HCT116 (cell line): ENCODE data around the gene KRT7. TPM values are rescaled to one million over a fixed set of nuclear protein-coding genes. Genes with fewer than 3 reads are reported as not detected.
A peak's percentile ranks its signal among the peaks of the same experiment; 100 is the strongest.

Experiments used
- ATAC-seq: fragments of 200-7000 bp; cut with Tn5 transposase; 2 replicates; pipeline ENCODE4 v1.9.1; 2020; ENCODE audit warnings: mild to moderate bottlenecking, moderate library complexity
- BruUV-seq: library from RNA; stranded (reverse); fragments of 400-500 nt; replicated peaks from 2 replicates; lab custom pipeline; 2021; lab: Mats Ljungman, UMichigan
- CTCF ChIA-PET: fragments of 300-600 bp; sonication (Branson Sonifier 250); formaldehyde crosslinking; loops from one replicate; lab custom pipeline; 2021; ENCODE audit warnings: antibody characterized with exemption; lab: Charles Lee
- POLR2A ChIA-PET: fragments of 300-600, 350-600 bp; sonication (Branson Sonifier 250); formaldehyde crosslinking; loops from one replicate; lab custom pipeline; 2021; ENCODE audit warnings: antibody characterized with exemption; lab: Charles Lee
- RAD21 ChIA-PET, 2 experiments: fragments of 300-600 bp; sonication (Branson Sonifier 250); formaldehyde crosslinking; loops; one replicate each; lab custom pipeline; 2023; ENCODE audit warnings: low total read pairs in 2 of 2; ENCODE audit not compliant: uncharacterized antibody in 2 of 2, unreplicated experiment in 2 of 2, low non-redundant PET in 1 of 2; lab: Charles Lee
- DNase-seq: peaks from one replicate; pipeline ENCODE4 v3.0.0-alpha.2; 2010; ENCODE audit warnings: low read depth, low spot score
- H2AFZ ChIP-seq: fragments of 200-600 bp; shearing (Covaris generic), sonication (generic); 2 replicates; pipeline ENCODE4 v1.6.1; 2017; ENCODE audit warnings: low read depth, mixed run types, mixed read lengths, antibody characterized with exemption, low read length; ENCODE audit not compliant: poor library complexity, severe bottlenecking
- H3K27ac ChIP-seq: 2 replicates; pipeline ENCODE4 v1.5.1; 2012; ENCODE audit warnings: low read depth, low read length
- H3K27me3 ChIP-seq: fragments of 200-600 bp; sonication (generic); 2 replicates; pipeline ENCODE4 v1.6.1; 2016; ENCODE audit warnings: mixed run types, low read length, mixed read lengths; ENCODE audit not compliant: insufficient read depth
- H3K36me3 ChIP-seq, 2 experiments: fragments of 200-500 bp in 1 of 2; fragments of 200-600 bp in 1 of 2; sonication (Bioruptor generic) in 1 of 2; sonication (generic) in 1 of 2; 2 replicates each; pipeline versions ENCODE4 v1.5.1 to v1.6.1; 2014 to 2016; ENCODE audit warnings: low read length in 2 of 2, inconsistent platforms in 1 of 2, mixed read lengths in 1 of 2, mixed run types in 1 of 2; ENCODE audit not compliant: insufficient read depth in 2 of 2, control insufficient read depth in 1 of 2
- H3K4me1 ChIP-seq, 2 experiments: fragments of 200-600 bp in 1 of 2; sonication (generic) in 1 of 2; 2 replicates each; pipeline versions ENCODE4 v1.5.1 to v1.6.1; 2012 to 2017; ENCODE audit warnings: low read length in 2 of 2, inconsistent platforms in 1 of 2, mild to moderate bottlenecking in 1 of 2, mixed read lengths in 1 of 2, mixed run types in 1 of 2, moderate library complexity in 1 of 2; ENCODE audit not compliant: insufficient read depth in 2 of 2, control insufficient read depth in 1 of 2
- H3K4me2 ChIP-seq: fragments of 200-600 bp; sonication (generic); 2 replicates; pipeline ENCODE4 v1.6.1; 2017; ENCODE audit warnings: mixed run types, low read length, mixed read lengths
- H3K4me3 ChIP-seq, 2 experiments: fragments of 200-600 bp in 1 of 2; sonication (generic) in 1 of 2; replicated peaks in 1 of 2; 2 replicates each; pipeline ENCODE4 v1.5.1; 2011 to 2016; ENCODE audit warnings: low read length in 2 of 2, control low read depth in 1 of 2, low read depth in 1 of 2, mild to moderate bottlenecking in 1 of 2, mixed read lengths in 1 of 2, mixed run types in 1 of 2
- H3K79me2 ChIP-seq: fragments of 200-600 bp; sonication (generic); 2 replicates; pipeline ENCODE4 v1.6.1; 2017; ENCODE audit warnings: mild to moderate bottlenecking, mixed run types, low read length, moderate library complexity, mixed read lengths; ENCODE audit not compliant: insufficient read depth
- H3K9ac ChIP-seq: fragments of 200-600 bp; sonication (generic); 2 replicates; pipeline ENCODE4 v1.6.1; 2016; ENCODE audit warnings: low read length, mixed read lengths
- H3K9me2 ChIP-seq: fragments of 200-600 bp; sonication (generic), shearing (Covaris generic); 2 replicates; pipeline ENCODE4 v1.6.1; 2017; ENCODE audit warnings: mixed run types, mild to moderate bottlenecking, moderate library complexity; ENCODE audit not compliant: insufficient read depth
- H3K9me3 ChIP-seq, 2 experiments: fragments of 200-500 bp in 1 of 2; fragments of 200-600 bp in 1 of 2; sonication (Bioruptor generic) in 1 of 2; sonication (generic) in 1 of 2; 2 replicates each; pipeline ENCODE4 v1.6.1; 2014 to 2017; ENCODE audit warnings: low read length in 2 of 2, mixed read lengths in 2 of 2, inconsistent platforms in 1 of 2, low read depth in 1 of 2, mild to moderate bottlenecking in 1 of 2, mixed run types in 1 of 2, moderate library complexity in 1 of 2; ENCODE audit not compliant: control insufficient read depth in 1 of 2, insufficient read depth in 1 of 2
- H4K20me1 ChIP-seq: fragments of 200-600 bp; sonication (generic), shearing (Covaris generic); 2 replicates; pipeline ENCODE4 v1.6.1; 2017; ENCODE audit warnings: mixed run types, mild to moderate bottlenecking, moderate library complexity; ENCODE audit not compliant: insufficient read depth
- CBX3 ChIP-seq: IDR thresholded peaks from 2 replicates; pipeline ENCODE4 v1.6.1; 2012; ENCODE audit warnings: low read depth
- CEBPB ChIP-seq: IDR thresholded peaks from 2 replicates; pipeline ENCODE4 v1.6.1; 2012; ENCODE audit warnings: low read depth
- ELF1 ChIP-seq: IDR thresholded peaks from 2 replicates; pipeline ENCODE4 v1.6.1; 2012; ENCODE audit warnings: low read depth, borderline replicate concordance
- EZH2 ChIP-seq: fragments of 200-600 bp; sonication (generic); IDR thresholded peaks from 2 replicates; pipeline ENCODE4 v1.6.1; 2017; ENCODE audit warnings: antibody characterized with exemption, mixed run types
- POLR2A ChIP-seq: IDR thresholded peaks from 2 replicates; pipeline ENCODE4 v1.7.0; 2011; ENCODE audit warnings: borderline replicate concordance; ENCODE audit not compliant: insufficient read depth, insufficient read length; ENCODE audit errors: extremely low read depth
- RAD21 ChIP-seq: IDR thresholded peaks from 2 replicates; pipeline ENCODE4 v1.6.1; 2012; ENCODE audit warnings: low read depth, mild to moderate bottlenecking
- SIN3A ChIP-seq: IDR thresholded peaks from 2 replicates; pipeline ENCODE4 v1.6.1; 2012; ENCODE audit warnings: low read depth
- SP1 ChIP-seq: IDR thresholded peaks from 2 replicates; pipeline ENCODE4 v1.6.1; 2012; ENCODE audit warnings: low read depth
- SRF ChIP-seq: IDR thresholded peaks from 2 replicates; pipeline ENCODE4 v1.6.1; 2012; ENCODE audit warnings: low read depth
- YY1 ChIP-seq: IDR thresholded peaks from 2 replicates; pipeline ENCODE4 v1.6.1; 2011; ENCODE audit warnings: low read length, low read depth, moderate library complexity, mild to moderate bottlenecking; ENCODE audit not compliant: insufficient replicate concordance; ENCODE audit errors: extremely low read depth
- ZNF274 ChIP-seq: fragments of 200-500 bp; sonication (Bioruptor generic); IDR thresholded peaks from 2 replicates; pipeline ENCODE4 v1.6.1; 2014; ENCODE audit warnings: mild to moderate bottlenecking, low read depth, low read length, inconsistent platforms
- intact Hi-C: fragments of 100-400 bp; cut with micrococcal nuclease; formaldehyde crosslinking; loops from 2 replicates; pipeline ENCODE4 v1.10.0; 2022
- total RNA-seq: library from RNA; stranded (reverse); gene quantifications from one replicate; pipeline ENCODE4 v1.2.1, GENCODE V29; 2021; ENCODE audit not compliant: unreplicated experiment
- TF ChIP-seq, protein P1 (sequence below): IDR thresholded peaks from 2 replicates; pipeline ENCODE4 v1.6.1; 2012; ENCODE audit warnings: low read depth
- TF ChIP-seq, protein P2 (sequence below): IDR thresholded peaks from 2 replicates; pipeline ENCODE4 v1.6.1; 2012
- TF ChIP-seq, protein P3 (sequence below): IDR thresholded peaks from 2 replicates; pipeline ENCODE4 v1.6.1; 2012
- TF ChIP-seq, protein P4 (sequence below), 3 experiments: fragments of 200-600 bp in 1 of 3; sonication (generic) in 1 of 3; IDR thresholded peaks in 2 of 3; conservative IDR thresholded peaks in 1 of 3; 2 replicates each; pipeline ENCODE4 v1.5.1; 2012 to 2017; ENCODE audit warnings: low read depth in 2 of 3, low read length in 2 of 3, antibody characterized with exemption in 1 of 3, borderline replicate concordance in 1 of 3, control low read depth in 1 of 3, mild to moderate bottlenecking in 1 of 3, mixed read lengths in 1 of 3, mixed run types in 1 of 3, moderate library complexity in 1 of 3; ENCODE audit not compliant: insufficient read depth in 1 of 3

The KRT7 gene
- total RNA-seq, 1 experiment from 2014 or later: 72.6 TPM

DNA sequence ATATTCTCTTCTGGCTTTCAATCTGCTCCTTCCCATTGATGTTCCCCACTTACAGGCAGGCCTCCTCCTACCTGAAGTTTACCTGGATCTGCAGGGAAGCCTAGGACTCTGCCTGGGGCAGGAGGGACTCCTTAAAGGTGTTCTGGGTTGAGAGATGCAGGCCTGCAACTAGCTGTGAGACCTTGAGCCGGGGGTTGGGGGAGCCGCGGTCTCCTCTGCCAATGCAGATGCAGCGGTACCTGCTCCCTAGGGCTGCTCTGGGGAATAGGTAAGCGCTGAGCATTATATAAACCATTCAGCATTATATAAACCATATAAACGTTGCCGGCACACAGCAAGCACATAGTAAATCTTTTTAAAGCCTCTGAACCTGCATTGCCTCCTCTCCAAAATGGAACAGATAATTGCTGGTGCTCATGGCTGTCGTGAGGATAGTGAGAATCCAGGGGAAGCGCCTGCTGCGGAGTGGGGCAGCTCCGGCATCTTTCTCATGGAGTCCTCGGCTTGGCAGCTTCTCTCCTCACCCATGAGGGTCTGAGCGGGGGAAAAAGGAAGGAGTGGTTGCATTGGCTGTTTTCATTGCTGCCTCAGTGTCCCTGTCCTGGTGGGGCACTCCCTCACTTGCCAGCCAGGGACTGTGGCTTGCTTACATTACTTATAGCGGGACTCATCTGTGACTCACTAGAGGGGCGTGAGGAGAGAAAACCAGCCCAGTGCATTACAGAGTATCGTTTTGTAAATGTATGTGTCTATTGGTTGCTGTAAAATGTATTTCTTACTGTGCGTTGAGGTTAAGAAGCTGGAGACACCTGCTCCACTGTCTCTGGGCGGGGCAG lies 28.7 kb upstream of the KRT7 start:
- H3K9ac ChIP-seq: peak overlapping the region; percentile 46
- no peak for DNase-seq
- BruUV-seq: no TSS peak

More for the DNA sequence above, 28.7 kb upstream of the KRT7 start:
- no peak overlapping the region for H3K27ac ChIP-seq
- H3K9me3 ChIP-seq: no peaks in the 10 kb centered on the region
- no peaks in the 10 kb centered on the region for H3K79me2 ChIP-seq
- H4K20me1 ChIP-seq: no peaks in the 10 kb centered on the region
- no peak for TF ChIP-seq RAD21
- TF ChIP-seq, protein P1, sequence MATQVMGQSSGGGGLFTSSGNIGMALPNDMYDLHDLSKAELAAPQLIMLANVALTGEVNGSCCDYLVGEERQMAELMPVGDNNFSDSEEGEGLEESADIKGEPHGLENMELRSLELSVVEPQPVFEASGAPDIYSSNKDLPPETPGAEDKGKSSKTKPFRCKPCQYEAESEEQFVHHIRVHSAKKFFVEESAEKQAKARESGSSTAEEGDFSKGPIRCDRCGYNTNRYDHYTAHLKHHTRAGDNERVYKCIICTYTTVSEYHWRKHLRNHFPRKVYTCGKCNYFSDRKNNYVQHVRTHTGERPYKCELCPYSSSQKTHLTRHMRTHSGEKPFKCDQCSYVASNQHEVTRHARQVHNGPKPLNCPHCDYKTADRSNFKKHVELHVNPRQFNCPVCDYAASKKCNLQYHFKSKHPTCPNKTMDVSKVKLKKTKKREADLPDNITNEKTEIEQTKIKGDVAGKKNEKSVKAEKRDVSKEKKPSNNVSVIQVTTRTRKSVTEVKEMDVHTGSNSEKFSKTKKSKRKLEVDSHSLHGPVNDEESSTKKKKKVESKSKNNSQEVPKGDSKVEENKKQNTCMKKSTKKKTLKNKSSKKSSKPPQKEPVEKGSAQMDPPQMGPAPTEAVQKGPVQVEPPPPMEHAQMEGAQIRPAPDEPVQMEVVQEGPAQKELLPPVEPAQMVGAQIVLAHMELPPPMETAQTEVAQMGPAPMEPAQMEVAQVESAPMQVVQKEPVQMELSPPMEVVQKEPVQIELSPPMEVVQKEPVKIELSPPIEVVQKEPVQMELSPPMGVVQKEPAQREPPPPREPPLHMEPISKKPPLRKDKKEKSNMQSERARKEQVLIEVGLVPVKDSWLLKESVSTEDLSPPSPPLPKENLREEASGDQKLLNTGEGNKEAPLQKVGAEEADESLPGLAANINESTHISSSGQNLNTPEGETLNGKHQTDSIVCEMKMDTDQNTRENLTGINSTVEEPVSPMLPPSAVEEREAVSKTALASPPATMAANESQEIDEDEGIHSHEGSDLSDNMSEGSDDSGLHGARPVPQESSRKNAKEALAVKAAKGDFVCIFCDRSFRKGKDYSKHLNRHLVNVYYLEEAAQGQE: no peak
- TF ChIP-seq ZNF274: no peak
- TF ChIP-seq SP1: no peak
- no peak for TF ChIP-seq CBX3
- TF ChIP-seq, protein P2, sequence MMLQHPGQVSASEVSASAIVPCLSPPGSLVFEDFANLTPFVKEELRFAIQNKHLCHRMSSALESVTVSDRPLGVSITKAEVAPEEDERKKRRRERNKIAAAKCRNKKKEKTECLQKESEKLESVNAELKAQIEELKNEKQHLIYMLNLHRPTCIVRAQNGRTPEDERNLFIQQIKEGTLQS: no peak
- TF ChIP-seq SRF: no peak
- no peak for TF ChIP-seq SIN3A
- TF ChIP-seq, protein P3, sequence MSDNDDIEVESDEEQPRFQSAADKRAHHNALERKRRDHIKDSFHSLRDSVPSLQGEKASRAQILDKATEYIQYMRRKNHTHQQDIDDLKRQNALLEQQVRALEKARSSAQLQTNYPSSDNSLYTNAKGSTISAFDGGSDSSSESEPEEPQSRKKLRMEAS: no peak
- TF ChIP-seq, protein P4, sequence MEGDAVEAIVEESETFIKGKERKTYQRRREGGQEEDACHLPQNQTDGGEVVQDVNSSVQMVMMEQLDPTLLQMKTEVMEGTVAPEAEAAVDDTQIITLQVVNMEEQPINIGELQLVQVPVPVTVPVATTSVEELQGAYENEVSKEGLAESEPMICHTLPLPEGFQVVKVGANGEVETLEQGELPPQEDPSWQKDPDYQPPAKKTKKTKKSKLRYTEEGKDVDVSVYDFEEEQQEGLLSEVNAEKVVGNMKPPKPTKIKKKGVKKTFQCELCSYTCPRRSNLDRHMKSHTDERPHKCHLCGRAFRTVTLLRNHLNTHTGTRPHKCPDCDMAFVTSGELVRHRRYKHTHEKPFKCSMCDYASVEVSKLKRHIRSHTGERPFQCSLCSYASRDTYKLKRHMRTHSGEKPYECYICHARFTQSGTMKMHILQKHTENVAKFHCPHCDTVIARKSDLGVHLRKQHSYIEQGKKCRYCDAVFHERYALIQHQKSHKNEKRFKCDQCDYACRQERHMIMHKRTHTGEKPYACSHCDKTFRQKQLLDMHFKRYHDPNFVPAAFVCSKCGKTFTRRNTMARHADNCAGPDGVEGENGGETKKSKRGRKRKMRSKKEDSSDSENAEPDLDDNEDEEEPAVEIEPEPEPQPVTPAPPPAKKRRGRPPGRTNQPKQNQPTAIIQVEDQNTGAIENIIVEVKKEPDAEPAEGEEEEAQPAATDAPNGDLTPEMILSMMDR (IDR thresholded peaks at IDR 0.05 in 2 of 3, conservative IDR thresholded peaks at IDR 0.05 in 1 of 3; ENCODE audit: borderline replicate concordance in 1 of 3, insufficient read depth in 1 of 3, low read depth in 2 of 3, low read length in 2 of 3): no peak
- TF ChIP-seq CEBPB: no peak
- no peak for TF ChIP-seq EZH2
- TF ChIP-seq YY1: no peak
- TF ChIP-seq ELF1: no peak
- no peak for TF ChIP-seq POLR2A
- no peaks in the 10 kb centered on the region for H3K9me2 ChIP-seq
- no peaks in the 10 kb centered on the region; the same call in 1 of the 2 replicates for H3K27me3 ChIP-seq
- RAD21 ChIA-PET: no interaction called here
- no peaks in the 10 kb centered on the region for H3K36me3 ChIP-seq
- POLR2A ChIA-PET: interaction anchor here (0.6 to 1.7 kb wide), 3 partner anchors 12 to 22 kb away, joined by 3 to 7 read pairs (median 4); no protein-coding TSS in a partner anchor
- CTCF ChIA-PET: interaction anchor here (0.6 kb wide), 1 partner anchor 9 kb away, joined by 3 read pairs; no protein-coding TSS in a partner anchor
- peaks cover 16 to 74% of the 10 kb centered on the region in 2 experiments for H3K4me1 ChIP-seq
- no peak overlapping the region for H3K4me3 ChIP-seq
- intact Hi-C loops: no loop called here
- H3K4me2 ChIP-seq: peak overlapping the region; percentile 51
- H2AFZ ChIP-seq: no peak overlapping the region
- no peak for ATAC-seq
